Ectodermal cell (in vitro differentiated cells): ENCODE measurements around the gene TPM4.
"Not testable (repeated sequence)": the region's sequence is repeated elsewhere in the genome, so short reads cannot be mapped to it uniquely, and the experiment has no call there.

Source experiments
- H3K27ac ChIP-seq: 2 replicates; pipeline ENCODE4 v1.7.0; 2013; ENCODE audit warnings: mild to moderate bottlenecking, low read depth, low read length; ENCODE audit not compliant: insufficient read depth, poor library complexity, severe bottlenecking
- H3K27me3 ChIP-seq: 2 replicates; pipeline ENCODE4 v1.7.0; 2013; ENCODE audit warnings: mild to moderate bottlenecking, low read length; ENCODE audit not compliant: insufficient read depth, control insufficient read depth, poor library complexity, severe bottlenecking
- H3K36me3 ChIP-seq: one replicate; pipeline ENCODE4 v1.7.0; 2013; ENCODE audit warnings: low read length; ENCODE audit not compliant: control insufficient read depth, insufficient read depth
- H3K4me1 ChIP-seq: one replicate; pipeline ENCODE4 v1.7.0; 2013; ENCODE audit warnings: low read length; ENCODE audit not compliant: control insufficient read depth, insufficient read depth
- H3K4me3 ChIP-seq: 2 replicates; pipeline ENCODE4 v1.7.0; 2013; ENCODE audit warnings: low read depth, low read length, control low read depth; ENCODE audit not compliant: insufficient read depth
- H3K9me3 ChIP-seq: 2 replicates; pipeline ENCODE4 v1.7.0; 2013; ENCODE audit warnings: mild to moderate bottlenecking, low read length, moderate library complexity; ENCODE audit not compliant: control insufficient read depth
- WGBS, 2 experiments: methylation state at CpG; one replicate each; pipeline ENCODE4 v1.1.7; 2013; ENCODE audit warnings: missing lambda C conversion rate in 2 of 2; 5-methylcytosine and 5-hydroxymethylcytosine counted together

TPM4 gene

GRCh38 chr19:16112778-16113177 is 36.5 kb downstream of the TPM4 start:
- Histone ChIP-seq H3K9me3 (no peaks in the 10 kb centered on the region), H3K4me3 (peak overlapping the region; percentile 94), H3K36me3 (no peaks in the 10 kb centered on the region), H3K27ac (no peak overlapping the region), H3K4me1 (peaks cover 9% of the 10 kb centered on the region), H3K27me3 (no peaks in the 10 kb centered on the region)
- WGBS, 2 experiments: 42 to 47% methylated on average over 2 of the region's 2 CpGs

- Histone ChIP-seq H3K4me1 (peaks cover 9% of the 10 kb centered on the region), H3K4me3 (no peak overlapping the region), H3K36me3 (peaks cover 9% of the 10 kb centered on the region), H3K9me3 (no peaks in the 10 kb centered on the region), H3K27ac (no peak overlapping the region), H3K27me3 (no peaks in the 10 kb centered on the region)
- 61 to 62% methylated on average over 3 of the region's 3 CpGs for WGBS, 2 experiments
Measured at GRCh38 chr19:16113727-16114126, 37.4 kb downstream of the TPM4 start.

GRCh38 chr19:16115301-16116039 is 39.2 kb downstream of the TPM4 start:
- peaks cover 11% of the 10 kb centered on the region for H3K36me3 ChIP-seq
- H3K27me3 ChIP-seq: no peaks in the 10 kb centered on the region
- no peak overlapping the region for H3K27ac ChIP-seq
- H3K9me3 ChIP-seq: no peaks in the 10 kb centered on the region
- WGBS, 2 experiments: 92 to 93% methylated on average over 9 of the region's 9 CpGs
- H3K4me3 ChIP-seq: no peak overlapping the region
- H3K4me1 ChIP-seq: peaks cover 9% of the 10 kb centered on the region

- Histone ChIP-seq H3K9me3 (no peaks in the 10 kb centered on the region), H3K4me3 (no peak overlapping the region), H3K36me3 (peaks cover 11% of the 10 kb centered on the region), H3K27me3 (no peaks in the 10 kb centered on the region), H3K27ac (no peak overlapping the region), H3K4me1 (peaks cover 9% of the 10 kb centered on the region)
- WGBS, 2 experiments: 93 to 96% methylated on average over 4 of the region's 4 CpGs
Measured at GRCh38 chr19:16116067-16116466, 39.8 kb downstream of the TPM4 start.

- WGBS, 2 experiments: 85 to 90% methylated on average over 11 of the region's 11 CpGs
- no peak overlapping the region for H3K27ac ChIP-seq
- H3K36me3 ChIP-seq: peaks cover 22% of the 10 kb centered on the region
Measured at GRCh38 chr19:16117594-16118033, 41.3 kb downstream of the TPM4 start.

GRCh38 chr19:16118489-16119033 is 42.3 kb downstream of the TPM4 start:
- Histone ChIP-seq H3K4me3 (no peak overlapping the region), H3K9me3 (no peaks in the 10 kb centered on the region), H3K27me3 (no peaks in the 10 kb centered on the region), H3K4me1 (no peaks in the 10 kb centered on the region), H3K36me3 (peaks cover 23% of the 10 kb centered on the region), H3K27ac (no peak overlapping the region)
- WGBS, 2 experiments: 96 to 97% methylated on average over 12 of the region's 12 CpGs

More at GRCh38 chr19:16117594-16118033, 41.3 kb downstream of the TPM4 start:
- Histone ChIP-seq H3K4me3 (no peak overlapping the region), H3K27me3 (no peaks in the 10 kb centered on the region), H3K4me1 (peaks cover 5% of the 10 kb centered on the region), H3K9me3 (no peaks in the 10 kb centered on the region)

- WGBS, 2 experiments: 95 to 96% methylated on average over 19 of the region's 19 CpGs
- not testable (repeated sequence) for H3K9me3 ChIP-seq, H3K4me3 ChIP-seq, H3K27ac ChIP-seq, H3K27me3 ChIP-seq, H3K4me1 ChIP-seq
- peaks cover 27% of the 10 kb centered on the region for H3K36me3 ChIP-seq
Measured at GRCh38 chr19:16119075-16119857, 43.0 kb downstream of the TPM4 start.

GRCh38 chr19:16121141-16121540 is 44.8 kb downstream of the TPM4 start:
- Histone ChIP-seq H3K27me3 (no peaks in the 10 kb centered on the region), H3K4me3 (no peak overlapping the region), H3K9me3 (no peaks in the 10 kb centered on the region), H3K27ac (no peak overlapping the region), H3K4me1 (no peaks in the 10 kb centered on the region), H3K36me3 (peaks cover 37% of the 10 kb centered on the region)
- WGBS, 2 experiments: 92 to 93% methylated on average over 5 of the region's 5 CpGs

- Histone ChIP-seq H3K27ac (no peak overlapping the region), H3K27me3 (no peaks in the 10 kb centered on the region), H3K4me1 (no peaks in the 10 kb centered on the region), H3K4me3 (no peak overlapping the region), H3K36me3 (peaks cover 40% of the 10 kb centered on the region), H3K9me3 (no peaks in the 10 kb centered on the region)
- 95% methylated on average over 10 to 11 of the region's 11 CpGs for WGBS, 2 experiments
Measured at GRCh38 chr19:16121967-16122366, 45.7 kb downstream of the TPM4 start.

GRCh38 chr19:16124953-16125352 is 48.7 kb downstream of the TPM4 start:
- peaks cover 45% of the 10 kb centered on the region for H3K36me3 ChIP-seq
- H3K9me3 ChIP-seq: no peaks in the 10 kb centered on the region
- no peaks in the 10 kb centered on the region for H3K27me3 ChIP-seq
- H3K27ac ChIP-seq: no peak overlapping the region
- no peaks in the 10 kb centered on the region for H3K4me1 ChIP-seq
- WGBS, 2 experiments: 96 to 97% methylated on average over 14 of the region's 14 CpGs
- no peak overlapping the region for H3K4me3 ChIP-seq
